K562 (cell line): ENCODE data around the gene TOR1AIP1. TPM values are rescaled to one million over a fixed set of nuclear protein-coding genes. Genes with fewer than 3 reads are reported as not detected.

Source experiments
- ASH1L ChIP-seq: fragments of 450-650 bp; IDR thresholded peaks from 2 replicates; pipeline ENCODE4 v1.6.1; 2018; ENCODE audit warnings: borderline replicate concordance, mild to moderate bottlenecking, low read depth; ENCODE audit not compliant: partially characterized antibody
- BRD4 ChIP-seq: fragments of 200-600 bp; sonication (generic); IDR thresholded peaks from 2 replicates; pipeline ENCODE4 v1.6.1; 2017; ENCODE audit warnings: inconsistent platforms
- CHD7 ChIP-seq: fragments of 200-600 bp; sonication (generic); IDR thresholded peaks from one replicate; pipeline ENCODE4 v1.6.1; 2012; ENCODE audit warnings: mild to moderate bottlenecking, low read depth, low read length, inconsistent platforms
- FOXJ2 ChIP-seq: fragments of 200-800 bp; sonication (Bioruptor generic); IDR thresholded peaks from 2 replicates; pipeline ENCODE4 v1.6.1; 2016; ENCODE audit warnings: missing genetic modification characterization, missing compliant biosample characterization
- HCFC1 ChIP-seq: IDR thresholded peaks from 2 replicates; pipeline ENCODE4 v1.6.1; 2012; ENCODE audit warnings: low read depth, low read length, improper control_type of control experiment
- HES1 ChIP-seq: fragments of 450-650 bp; IDR thresholded peaks from 2 replicates; pipeline ENCODE4 v1.6.1; 2016; ENCODE audit warnings: low read depth, mild to moderate bottlenecking, moderate library complexity
- MITF ChIP-seq: IDR thresholded peaks from 2 replicates; pipeline ENCODE4 v1.6.1; 2014; ENCODE audit warnings: antibody characterized with exemption
- MYBL2 ChIP-seq, 2 experiments: fragments of 450-650 bp in 1 of 2; sonication (generic) in 1 of 2; formaldehyde crosslinking in 1 of 2; IDR thresholded peaks; 2 replicates each; pipeline versions ENCODE4 v1.6.1 to v1.8.1; 2017 to 2022; ENCODE audit warnings: borderline replicate concordance in 1 of 2, inconsistent platforms in 1 of 2, low read depth in 1 of 2, mild to moderate bottlenecking in 1 of 2, missing genetic modification reagents in 1 of 2, moderate library complexity in 1 of 2
- NUFIP1 ChIP-seq: fragments of 450-650 bp; IDR thresholded peaks from 2 replicates; pipeline ENCODE4 v1.6.1; 2018; ENCODE audit not compliant: partially characterized antibody
- SMAD2 ChIP-seq: fragments of 150-350 bp; IDR thresholded peaks from 2 replicates; pipeline ENCODE4 v1.6.1; 2014; ENCODE audit warnings: low read depth, mild to moderate bottlenecking, low read length
- SOX6 ChIP-seq: fragments of 450-650 bp; IDR thresholded peaks from 2 replicates; pipeline ENCODE4 v1.6.1; 2014; ENCODE audit warnings: mild to moderate bottlenecking
- STAG1 ChIP-seq: sonication (generic); formaldehyde crosslinking; IDR thresholded peaks from 2 replicates; pipeline ENCODE4 v1.5.0; 2020; ENCODE audit warnings: missing genetic modification reagents, borderline replicate concordance
- ZC3H11A ChIP-seq: IDR thresholded peaks from 2 replicates; pipeline ENCODE4 v1.6.1; 2012; ENCODE audit warnings: low read depth, low read length, improper control_type of control experiment
- ZNF561 ChIP-seq: fragments of 450-650 bp; formaldehyde crosslinking; conservative IDR thresholded peaks from 2 replicates; pipeline ENCODE4 v1.4.0; 2020; ENCODE audit warnings: mild to moderate bottlenecking, moderate library complexity
- polyA plus RNA-seq, 8 experiments: library from polyadenylated mRNA; depleted of rRNA in 4 of 8; stranded (reverse) in 5 of 8; unstranded in 3 of 8; fragments of >200 nt; fragmentation: Nextera tagmentation in 2 of 8; fragmentation: Illumina TruSeq in 1 of 8; extraction: Ambion mirVana in 2 of 8; extraction: Trizol in 1 of 8; gene quantifications; 2 replicates each; pipeline versions ENCODE4 v1.2.1 to v1.2.3, GENCODE V29; 2011 to 2014; ENCODE audit warnings: inconsistent platforms in 1 of 8, missing spikeins in 1 of 8
- total RNA-seq, 7 experiments: library from RNA; depleted of rRNA in 6 of 7; stranded (reverse); fragments of >200 nt in 6 of 7; fragmentation: Illumina TruSeq in 2 of 7; extraction: Trizol in 2 of 7; gene quantifications; 2 replicates each; pipeline versions ENCODE4 v1.2.1 to v1.2.3, GENCODE V29; 2011 to 2021; ENCODE audit warnings: low replicate concordance in 1 of 7

The TOR1AIP1 gene
- total and polyA plus RNA-seq, 9 of the 15 experiments (the other 6 are each of a cell fraction or from before 2014, with no cell fraction given) = 18.1 to 46.9 (median 35.5) TPM

GRCh38 chr1:179882253-179883039 lies at the start of gene TOR1AIP1 (continued):
- TF ChIP-seq MITF (peak; percentile 52; the same call in 1 of the 2 replicates), ZC3H11A (peak; percentile 99), STAG1 (no peak), HES1 (no peak), SOX6 (peak; percentile 78), HCFC1 (peak; percentile 99), BRD4 (peak; percentile 97), ASH1L (peak; percentile 83), MYBL2 (IDR thresholded peaks at IDR 0.05; ENCODE audit: low read depth) (no peak; the same call in 1 of the 2 replicates), MYBL2 (CRISPR knock-in tag; IDR thresholded peaks at IDR 0.05; ENCODE audit: borderline replicate concordance) (no peak), NUFIP1 (no peak), FOXJ2 (tag) (peak; percentile 82; the same call in 1 of the 2 replicates), SMAD2 (0 out of 2 replicates have a peak, but pooled peaks have one; percentile 21), ZNF561 (CRISPR knock-in tag) (no peak), CHD7 (no peak)
